ENCODE data around the gene HSD17B12. TPM values are rescaled to one million over a fixed set of nuclear protein-coding genes. Genes with fewer than 3 reads are reported as not detected.

The HSD17B12 gene
- total RNA-seq, 2 donors from 2014 or later: 39.7 to 42.8 TPM

DNA sequence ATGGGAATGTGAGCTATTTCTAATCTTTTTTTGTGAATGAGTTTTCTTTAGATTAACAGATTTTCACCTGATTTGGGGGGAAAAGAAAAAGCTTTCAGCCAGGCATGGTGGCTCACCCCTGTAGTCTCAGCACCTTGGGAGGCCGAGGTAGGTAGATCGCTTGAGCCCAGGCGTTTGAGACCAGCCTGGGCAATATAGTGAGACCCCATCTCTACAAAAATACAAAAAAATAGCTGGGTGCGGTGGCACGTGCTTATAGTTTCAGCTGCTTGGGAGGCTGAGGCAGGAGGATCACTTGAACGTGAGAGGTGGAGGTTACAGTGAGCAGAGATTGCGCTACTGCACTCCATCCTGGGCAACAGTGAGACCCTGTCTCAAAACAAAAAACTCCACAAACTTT lies 92.2 kb downstream of the HSD17B12 start:
- Histone ChIP-seq H3K27ac (no peak overlapping the region), H3K36me3 (replicated peaks in 1 of 2; ENCODE audit: insufficient read depth in 1 of 2, low read depth in 2 of 2) (no peaks in the 10 kb centered on the region), H3K9me3 (no peaks in the 10 kb centered on the region), H3K4me3 (no peak overlapping the region), H3K4me1 (no peaks in the 10 kb centered on the region), H3K27me3 (no peaks in the 10 kb centered on the region)
- no peak for TF ChIP-seq POLR2A (IDR thresholded peaks at IDR 0.05)
- TF ChIP-seq, protein P1, sequence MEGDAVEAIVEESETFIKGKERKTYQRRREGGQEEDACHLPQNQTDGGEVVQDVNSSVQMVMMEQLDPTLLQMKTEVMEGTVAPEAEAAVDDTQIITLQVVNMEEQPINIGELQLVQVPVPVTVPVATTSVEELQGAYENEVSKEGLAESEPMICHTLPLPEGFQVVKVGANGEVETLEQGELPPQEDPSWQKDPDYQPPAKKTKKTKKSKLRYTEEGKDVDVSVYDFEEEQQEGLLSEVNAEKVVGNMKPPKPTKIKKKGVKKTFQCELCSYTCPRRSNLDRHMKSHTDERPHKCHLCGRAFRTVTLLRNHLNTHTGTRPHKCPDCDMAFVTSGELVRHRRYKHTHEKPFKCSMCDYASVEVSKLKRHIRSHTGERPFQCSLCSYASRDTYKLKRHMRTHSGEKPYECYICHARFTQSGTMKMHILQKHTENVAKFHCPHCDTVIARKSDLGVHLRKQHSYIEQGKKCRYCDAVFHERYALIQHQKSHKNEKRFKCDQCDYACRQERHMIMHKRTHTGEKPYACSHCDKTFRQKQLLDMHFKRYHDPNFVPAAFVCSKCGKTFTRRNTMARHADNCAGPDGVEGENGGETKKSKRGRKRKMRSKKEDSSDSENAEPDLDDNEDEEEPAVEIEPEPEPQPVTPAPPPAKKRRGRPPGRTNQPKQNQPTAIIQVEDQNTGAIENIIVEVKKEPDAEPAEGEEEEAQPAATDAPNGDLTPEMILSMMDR (IDR thresholded peaks at IDR 0.05): no peak
- intact Hi-C loops (cut with DNase I): no loop called here
- DNase-seq: no peak
- 95 to 98% methylated on average over 7 of the region's 7 CpGs for WGBS, 2 donors
- no peak for ATAC-seq

DNA sequence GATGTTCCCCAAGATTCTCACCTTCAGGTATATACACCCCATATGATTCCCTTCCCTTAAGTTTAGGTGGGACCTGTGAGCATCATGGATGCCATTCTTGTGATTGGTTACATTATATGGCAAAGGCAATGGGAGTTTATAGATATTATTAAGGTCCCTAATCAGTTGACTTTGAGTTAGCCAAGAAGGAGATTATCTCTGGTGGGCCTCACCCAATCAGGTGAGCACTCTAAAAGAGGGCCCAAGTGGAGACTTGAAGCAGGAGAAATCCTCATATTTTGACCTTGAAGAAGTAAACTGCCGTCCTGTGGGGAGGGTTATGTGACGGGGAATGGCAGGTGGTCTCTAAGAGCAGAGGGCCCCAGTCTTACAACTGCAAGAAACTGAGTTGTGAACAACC lies 94.2 kb downstream of the HSD17B12 start:
- Histone ChIP-seq H3K9me3 (no peaks in the 10 kb centered on the region), H3K4me3 (no peak overlapping the region), H3K27ac (no peak overlapping the region), H3K27me3 (no peaks in the 10 kb centered on the region), H3K4me1 (no peaks in the 10 kb centered on the region), H3K36me3 (replicated peaks in 1 of 2; ENCODE audit: insufficient read depth in 1 of 2, low read depth in 2 of 2) (no peaks in the 10 kb centered on the region)
- no peak for DNase-seq
- no peak for ATAC-seq
- no peak for TF ChIP-seq POLR2A (IDR thresholded peaks at IDR 0.05)
- TF ChIP-seq, protein P1 (IDR thresholded peaks at IDR 0.05): no peak
- 90 to 100% methylated on average over 2 of the region's 2 CpGs for WGBS, 2 donors
- intact Hi-C loops (cut with DNase I): no loop called here

DNA sequence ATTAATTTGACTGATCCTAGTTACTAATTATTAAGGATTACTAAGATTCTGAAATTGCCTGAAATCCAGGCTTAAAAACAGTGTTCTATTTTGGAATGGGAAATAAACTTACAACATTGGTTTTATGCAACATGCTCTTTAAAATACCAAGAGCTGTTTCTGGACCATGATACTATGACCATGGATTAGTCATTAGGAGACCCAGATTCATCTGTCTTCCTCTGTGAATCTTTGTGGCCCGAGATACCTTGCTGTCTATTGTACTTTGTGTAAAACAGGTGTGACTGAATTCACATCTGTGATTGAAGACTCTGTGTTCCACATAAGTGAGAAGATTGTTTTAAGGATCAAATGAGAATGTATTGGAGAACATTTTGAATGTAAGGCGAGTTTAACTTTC lies 98.8 kb downstream of the HSD17B12 start:
- 83 to 90% methylated on average over 2 of the region's 2 CpGs for WGBS, 2 donors
- DNase-seq (no peak), ATAC-seq (no peak)
- TF ChIP-seq, protein P1 (IDR thresholded peaks at IDR 0.05): no peak
- no peak for TF ChIP-seq POLR2A (IDR thresholded peaks at IDR 0.05)
- Histone ChIP-seq H3K4me3 (no peak overlapping the region), H3K4me1 (no peaks in the 10 kb centered on the region), H3K9me3 (no peaks in the 10 kb centered on the region), H3K27me3 (no peaks in the 10 kb centered on the region), H3K36me3 (replicated peaks in 1 of 2; ENCODE audit: insufficient read depth in 1 of 2, low read depth in 2 of 2) (no peaks in the 10 kb centered on the region), H3K27ac (no peak overlapping the region)
- intact Hi-C loops (cut with DNase I): no loop called here

DNA sequence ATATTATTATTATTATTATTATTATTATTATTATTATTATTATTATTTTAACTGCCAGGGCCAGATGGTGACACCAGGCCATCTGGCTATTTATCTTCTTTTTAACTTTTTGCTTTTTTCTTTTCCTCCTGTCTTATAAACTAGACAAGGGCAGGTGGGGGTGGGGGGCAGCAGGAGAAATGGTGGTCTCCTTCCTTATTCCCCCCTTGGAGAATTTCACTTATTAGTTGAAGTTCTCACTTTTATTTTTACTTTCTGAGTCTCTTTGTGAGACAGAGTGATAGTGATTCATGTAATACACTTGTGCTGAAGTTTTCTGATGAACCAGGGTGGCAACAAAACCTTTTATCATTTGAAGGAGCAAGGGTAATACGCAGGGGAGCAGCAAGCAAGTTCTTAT lies 103.8 kb downstream of the HSD17B12 start:
- H3K27me3 ChIP-seq: no peaks in the 10 kb centered on the region
- no peak overlapping the region for H3K4me3 ChIP-seq
- no peaks in the 10 kb centered on the region for H3K4me1 ChIP-seq
- no peak for ATAC-seq
- 96% methylated on average over 1 of the region's 1 CpG for WGBS, 2 donors
- TF ChIP-seq, protein P1 (IDR thresholded peaks at IDR 0.05): no peak
- no peak for TF ChIP-seq POLR2A (IDR thresholded peaks at IDR 0.05)
- intact Hi-C loops (cut with DNase I): no loop called here
- no peak overlapping the region for H3K27ac ChIP-seq
- no peaks in the 10 kb centered on the region for H3K9me3 ChIP-seq
- H3K36me3 ChIP-seq (replicated peaks in 1 of 2; ENCODE audit: insufficient read depth in 1 of 2, low read depth in 2 of 2): no peaks in the 10 kb centered on the region
- no peak for DNase-seq

DNA sequence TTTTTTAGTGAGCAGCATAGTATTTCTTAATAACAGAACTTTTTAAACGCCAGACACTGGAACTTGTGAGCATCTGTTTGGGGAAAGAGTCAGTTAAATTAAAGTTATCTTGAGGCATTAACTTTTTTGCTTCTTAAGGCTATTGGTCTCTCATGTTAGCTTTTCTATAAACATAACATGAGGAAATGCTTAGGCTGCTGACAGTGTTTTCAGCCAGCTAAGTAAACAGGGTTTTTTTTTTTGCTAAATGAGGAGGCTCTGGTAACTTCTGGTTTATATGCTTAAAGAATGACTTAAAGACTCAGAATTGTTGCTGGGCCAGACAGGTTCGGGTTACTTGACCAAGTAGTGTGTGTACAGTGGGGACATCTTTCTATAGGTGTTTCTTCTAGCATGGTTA lies 104.3 kb downstream of the HSD17B12 start:
- Histone ChIP-seq H3K36me3 (replicated peaks in 1 of 2; ENCODE audit: insufficient read depth in 1 of 2, low read depth in 2 of 2) (no peaks in the 10 kb centered on the region), H3K9me3 (no peaks in the 10 kb centered on the region), H3K4me1 (no peaks in the 10 kb centered on the region), H3K4me3 (no peak overlapping the region), H3K27me3 (no peaks in the 10 kb centered on the region), H3K27ac (no peak overlapping the region)
- WGBS, 2 donors: 89 to 94% methylated on average over 2 of the region's 2 CpGs
- TF ChIP-seq, protein P1 (IDR thresholded peaks at IDR 0.05): no peak
- TF ChIP-seq POLR2A (IDR thresholded peaks at IDR 0.05): no peak
- intact Hi-C loops (cut with DNase I): no loop called here
- no peak for ATAC-seq
- DNase-seq: no peak
